GM12878 (cell line): ENCODE results near the gene RIN2. TPM values are rescaled to one million over a fixed set of nuclear protein-coding genes. Genes with fewer than 3 reads are reported as not detected.

ENCODE experiments used
- ATAC-seq: fragments of 200-7000 bp; cut with Tn5 transposase; 3 replicates; pipeline ENCODE4 v1.9.1; 2020; ENCODE audit warnings: mild to moderate bottlenecking, moderate library complexity
- BruUV-seq: library from RNA; stranded (reverse); fragments of 400-500 nt; replicated peaks from 2 replicates; lab custom pipeline; 2021; lab: Mats Ljungman, UMichigan
- CTCF ChIA-PET: fragments of 300-600 bp; sonication (Branson Sonifier 250); formaldehyde crosslinking; extraction: SDS; loops from one replicate; lab custom pipeline; 2021; ENCODE audit warnings: inconsistent platforms; lab: Yijun Ruan, JAX
- POLR2A ChIA-PET: fragments of 350-600 bp; formaldehyde crosslinking; extraction: SDS; loops from one replicate; lab custom pipeline; 2021; ENCODE audit warnings: inconsistent platforms; lab: Charles Lee
- RAD21 ChIA-PET: fragments of 300-600 bp; sonication (Branson Sonifier 250); formaldehyde crosslinking; loops from one replicate; lab custom pipeline; 2023; ENCODE audit warnings: antibody characterized with exemption; ENCODE audit not compliant: unreplicated experiment; lab: Charles Lee
- SMC1A ChIA-PET: fragments of 300-600 bp; sonication (Branson Sonifier 250); formaldehyde crosslinking; loops from one replicate; lab custom pipeline; 2023; ENCODE audit not compliant: unreplicated experiment, uncharacterized antibody; lab: Charles Lee
- DNase-seq: peaks from one replicate; pipeline ENCODE4 v3.0.0-alpha.2; 2011; ENCODE audit warnings: low read depth, low spot score
- FAIRE-seq: peaks from 3 replicates; lab custom pipeline; 2011; peaks lifted over from hg19 to GRCh38; lab: Jason Lieb, UNC
- H2AFZ ChIP-seq: 2 replicates; pipeline ENCODE4 v1.6.0; 2011; ENCODE audit warnings: low read depth, low read length, control low read depth; ENCODE audit not compliant: control insufficient read depth
- H3K27ac ChIP-seq: 2 replicates; pipeline ENCODE4 v1.5.1; 2011; ENCODE audit warnings: control low read depth; ENCODE audit not compliant: control insufficient read depth, insufficient read depth
- H3K27me3 ChIP-seq, 2 experiments: replicated peaks in 1 of 2; 2 replicates each; pipeline versions ENCODE4 v1.6.0 to v1.6.1; 2011; ENCODE audit warnings: low read length in 1 of 2; ENCODE audit not compliant: control insufficient read depth in 2 of 2, insufficient read depth in 2 of 2
- H3K36me3 ChIP-seq, 2 experiments: 2 replicates each; pipeline ENCODE4 v1.5.1; 2011; ENCODE audit warnings: low read length in 1 of 2; ENCODE audit not compliant: control insufficient read depth in 2 of 2, insufficient read depth in 2 of 2
- H3K4me1 ChIP-seq: 2 replicates; pipeline ENCODE4 v1.6.1; 2011; ENCODE audit warnings: mild to moderate bottlenecking, low read length, moderate library complexity, mixed read lengths; ENCODE audit not compliant: control insufficient read depth, insufficient read depth
- H3K4me2 ChIP-seq: 2 replicates; pipeline ENCODE4 v1.6.0; 2011; ENCODE audit warnings: control low read depth; ENCODE audit not compliant: control insufficient read depth, insufficient read depth
- H3K4me3 ChIP-seq: fragments of 200-600 bp; sonication (generic); 2 replicates; pipeline ENCODE4 v1.5.1; 2016
- H3K79me2 ChIP-seq: 2 replicates; pipeline ENCODE4 v1.6.0; 2011; ENCODE audit warnings: low read length; ENCODE audit not compliant: control insufficient read depth, insufficient read depth
- H3K9ac ChIP-seq: 2 replicates; pipeline ENCODE4 v1.8.0; 2011; ENCODE audit warnings: low read length, control low read depth, mixed read lengths; ENCODE audit not compliant: control insufficient read depth, insufficient read depth
- H3K9me3 ChIP-seq: replicated peaks from 3 replicates; pipeline ENCODE4 v1.5.1; 2011; ENCODE audit warnings: mild to moderate bottlenecking, low read length; ENCODE audit not compliant: control insufficient read depth, insufficient read depth
- H4K20me1 ChIP-seq: 2 replicates; pipeline ENCODE4 v1.6.0; 2011; ENCODE audit not compliant: control insufficient read depth, insufficient read depth
- CREM ChIP-seq: IDR thresholded peaks from 2 replicates; pipeline ENCODE4 v1.6.1; 2014; ENCODE audit warnings: antibody characterized with exemption, low read depth
- HDAC2 ChIP-seq: fragments of 200-600 bp; sonication (generic); IDR thresholded peaks from 2 replicates; pipeline ENCODE4 v1.6.1; 2017
- MEF2B ChIP-seq: fragments of 450-650 bp; IDR thresholded peaks from 2 replicates; pipeline ENCODE4 v1.6.1; 2018; ENCODE audit warnings: mild to moderate bottlenecking, moderate library complexity; ENCODE audit not compliant: partially characterized antibody, poor library complexity, severe bottlenecking
- PAX5 ChIP-seq: IDR thresholded peaks from 2 replicates; pipeline ENCODE4 v1.6.1; 2011; ENCODE audit warnings: low read depth, low read length, borderline replicate concordance
- SMARCA5 ChIP-seq: fragments of 450-650 bp; IDR thresholded peaks from 2 replicates; pipeline ENCODE4 v1.6.1; 2017; ENCODE audit warnings: mild to moderate bottlenecking
- ZNF384 ChIP-seq: IDR thresholded peaks from 2 replicates; pipeline ENCODE4 v1.6.1; 2012; ENCODE audit warnings: low read depth, mild to moderate bottlenecking, low read length, improper control_type of control experiment, borderline replicate concordance
- ZNF622 ChIP-seq: fragments of 450-650 bp; IDR thresholded peaks from 2 replicates; pipeline ENCODE4 v1.6.1; 2017; ENCODE audit warnings: mild to moderate bottlenecking, inconsistent platforms
- WGBS: methylation state at CpG from one replicate; pipeline ENCODE4 v1.1.6; 2016; ENCODE audit warnings: low lambda C conversion rate; ENCODE audit not compliant: insufficient replicate concordance, insufficient coverage; ENCODE audit errors: missing lambda C conversion rate; 5-methylcytosine and 5-hydroxymethylcytosine counted together
- in situ Hi-C: fragments of 300-500 bp; cut with MboI; formaldehyde crosslinking; loops from 9 replicates; pipeline ENCODE4 v1.14.3; 2018; ENCODE audit warnings: mixed read lengths
- intact Hi-C: fragments of 100-400 bp; cut with micrococcal nuclease; formaldehyde crosslinking; loops from one replicate; pipeline ENCODE4 v1.14.2; 2022; ENCODE audit not compliant: unreplicated experiment
- polyA plus RNA-seq, 11 experiments: library from polyadenylated mRNA; depleted of rRNA in 4 of 11; unstranded in 6 of 11; stranded (reverse) in 5 of 11; fragments of >200 nt; fragmentation: Nextera tagmentation in 4 of 11; fragmentation: Illumina TruSeq in 1 of 11; extraction: Ambion mirVana in 4 of 11; extraction: Trizol in 1 of 11; gene quantifications; 1 replicate in 1 of 11; 2 replicates in 10 of 11; pipeline versions ENCODE4 v1.2.1 to v1.2.3, GENCODE V29; 2011 to 2016; ENCODE audit warnings: inconsistent platforms in 2 of 11, missing spikeins in 2 of 11, low read depth in 1 of 11
- total RNA-seq, 4 experiments: library from RNA; depleted of rRNA in 3 of 4; stranded (reverse); fragments of >200 nt in 3 of 4; fragmentation: Illumina TruSeq in 1 of 4; extraction: Trizol in 1 of 4; gene quantifications; 2 replicates each; pipeline versions ENCODE4 v1.2.1 to v1.2.3, GENCODE V29; 2013 to 2021
- TF ChIP-seq, protein P1 (sequence below): IDR thresholded peaks from 2 replicates; pipeline ENCODE4 v1.6.1; 2011; ENCODE audit warnings: borderline replicate concordance, low read depth, mild to moderate bottlenecking, moderate library complexity, low read length; ENCODE audit not compliant: insufficient read depth, poor library complexity, severe bottlenecking
- TF ChIP-seq, protein P2 (sequence below): fragments of 450-650 bp; IDR thresholded peaks from 2 replicates; pipeline ENCODE4 v1.6.1; 2016; ENCODE audit warnings: mild to moderate bottlenecking

RIN2 gene
- total and polyA plus RNA-seq, 10 of the 15 experiments (the other 5 are each of a cell fraction or from before 2014, with no cell fraction given), result 0.68 to 8.5 (median 4.5) TPM

DNA sequence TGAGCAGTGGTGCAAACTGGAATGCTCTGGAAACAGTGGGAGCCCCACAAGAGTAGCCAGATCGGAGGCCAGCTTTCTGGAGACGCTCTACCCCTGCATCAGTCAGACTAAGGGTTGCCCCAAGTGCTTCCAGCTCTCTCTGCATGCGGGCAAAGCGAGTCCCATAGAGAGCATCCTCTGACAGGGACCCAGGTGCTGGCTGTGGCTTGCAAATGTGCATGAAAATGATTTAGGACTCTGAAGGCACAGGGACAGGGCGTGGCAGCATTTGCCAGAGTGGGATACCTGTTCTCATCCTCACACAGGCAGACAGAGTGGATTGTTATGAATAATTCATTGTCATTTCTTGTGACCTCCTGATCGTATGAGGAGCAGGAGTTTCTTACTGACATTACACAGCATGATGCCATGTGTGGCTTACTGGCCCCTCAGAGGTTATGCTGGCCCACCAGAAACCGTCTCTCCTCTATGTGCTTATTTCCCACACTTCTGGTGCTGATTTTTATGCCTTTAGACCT, 10.3 kb downstream of the RIN2 start:
- SMC1A ChIA-PET, result interaction anchor here (2.4 kb wide), 1 partner anchor 31 kb away, joined by 5 read pairs; no protein-coding TSS in a partner anchor
- in situ Hi-C loops (no loop called here), intact Hi-C loops (no loop called here)
- ATAC-seq (no peak), FAIRE-seq (no peak), DNase-seq (no peak)
- POLR2A ChIA-PET, result no interaction called here
- Histone ChIP-seq H3K4me1 (no peaks in the 10 kb centered on the region), H4K20me1 (no peaks in the 10 kb centered on the region), H3K27ac (no peak overlapping the region), H3K9me3 (no peaks in the 10 kb centered on the region), H2AFZ (no peak overlapping the region), H3K4me3 (no peak overlapping the region), H3K36me3 (no peaks in the 10 kb centered on the region), H3K79me2 (no peaks in the 10 kb centered on the region), H3K4me2 (no peak overlapping the region), H3K27me3 (peaks cover 3 to 7% of the 10 kb centered on the region in 2 experiments), H3K9ac (no peak overlapping the region)
- no TSS peak for BruUV-seq
- 26% methylated on average over 7 of the region's 7 CpGs for WGBS
- RAD21 ChIA-PET, result no interaction called here
- TF ChIP-seq, protein P1, sequence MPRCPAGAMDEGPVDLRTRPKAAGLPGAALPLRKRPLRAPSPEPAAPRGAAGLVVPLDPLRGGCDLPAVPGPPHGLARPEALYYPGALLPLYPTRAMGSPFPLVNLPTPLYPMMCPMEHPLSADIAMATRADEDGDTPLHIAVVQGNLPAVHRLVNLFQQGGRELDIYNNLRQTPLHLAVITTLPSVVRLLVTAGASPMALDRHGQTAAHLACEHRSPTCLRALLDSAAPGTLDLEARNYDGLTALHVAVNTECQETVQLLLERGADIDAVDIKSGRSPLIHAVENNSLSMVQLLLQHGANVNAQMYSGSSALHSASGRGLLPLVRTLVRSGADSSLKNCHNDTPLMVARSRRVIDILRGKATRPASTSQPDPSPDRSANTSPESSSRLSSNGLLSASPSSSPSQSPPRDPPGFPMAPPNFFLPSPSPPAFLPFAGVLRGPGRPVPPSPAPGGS, result no peak
- no peak for TF ChIP-seq MEF2B
- TF ChIP-seq ZNF622, result no peak
- no peak for TF ChIP-seq SMARCA5
- no peak for TF ChIP-seq PAX5
- TF ChIP-seq CREM, result no peak
- no peak for TF ChIP-seq HDAC2
- TF ChIP-seq, protein P2, sequence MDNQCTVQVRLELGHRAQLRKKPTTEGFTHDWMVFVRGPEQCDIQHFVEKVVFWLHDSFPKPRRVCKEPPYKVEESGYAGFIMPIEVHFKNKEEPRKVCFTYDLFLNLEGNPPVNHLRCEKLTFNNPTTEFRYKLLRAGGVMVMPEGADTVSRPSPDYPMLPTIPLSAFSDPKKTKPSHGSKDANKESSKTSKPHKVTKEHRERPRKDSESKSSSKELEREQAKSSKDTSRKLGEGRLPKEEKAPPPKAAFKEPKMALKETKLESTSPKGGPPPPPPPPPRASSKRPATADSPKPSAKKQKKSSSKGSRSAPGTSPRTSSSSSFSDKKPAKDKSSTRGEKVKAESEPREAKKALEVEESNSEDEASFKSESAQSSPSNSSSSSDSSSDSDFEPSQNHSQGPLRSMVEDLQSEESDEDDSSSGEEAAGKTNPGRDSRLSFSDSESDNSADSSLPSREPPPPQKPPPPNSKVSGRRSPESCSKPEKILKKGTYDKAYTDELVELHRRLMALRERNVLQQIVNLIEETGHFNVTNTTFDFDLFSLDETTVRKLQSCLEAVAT, result no peak
- no peak for TF ChIP-seq ZNF384
- CTCF ChIA-PET, result no interaction called here
